ENCODE results near the gene PSMC5.
"Not testable (repeated sequence)": the region's sequence is repeated elsewhere in the genome, so short reads cannot be mapped to it uniquely, and the experiment has no call there.

Gene PSMC5

GRCh38 chr17:63848834-63849689 is 21.8 kb downstream of the PSMC5 start:
- H3K4me3 ChIP-seq (ENCODE audit: low read depth, low read length): peak overlapping the region; percentile 43
- TF ChIP-seq CTCF (IDR thresholded peaks at IDR 0.05; ENCODE audit: insufficient read depth, low read length, missing control alignments): peak; percentile 78
- no peak for DNase-seq (ENCODE audit: low read depth, low spot score)
- ChIA-PET CTCF (interaction anchor here (0.6 to 4.0 kb wide), 12 partner anchors 9 to 222 kb away, joined by 3 to 35 read pairs (median 4); no protein-coding TSS in a partner anchor), POLR2A (no interaction called here)

- DNase-seq (ENCODE audit: low read depth, low spot score): no peak
- ChIA-PET POLR2A (no interaction called here), CTCF (interaction anchor here (1.2 to 2.0 kb wide), 2 partner anchors 14 to 15 kb away, joined by 4 to 13 read pairs; no protein-coding TSS in a partner anchor)
- no peak overlapping the region for H3K4me3 ChIP-seq (ENCODE audit: low read depth, low read length)
- no peak for TF ChIP-seq CTCF (IDR thresholded peaks at IDR 0.05; ENCODE audit: insufficient read depth, low read length, missing control alignments)
These were observed 23.2 kb downstream of the PSMC5 start for GRCh38 chr17:63850401-63850800.

- ChIA-PET CTCF (interaction anchor here (1.0 to 4.6 kb wide), 2 partner anchors 13 to 25 kb away, joined by 3 to 47 read pairs; no protein-coding TSS in a partner anchor), POLR2A (no interaction called here)
- TF ChIP-seq CTCF (IDR thresholded peaks at IDR 0.05; ENCODE audit: insufficient read depth, low read length, missing control alignments): no peak
- DNase-seq (ENCODE audit: low read depth, low spot score): no peak
- H3K4me3 ChIP-seq (ENCODE audit: low read depth, low read length): no peak overlapping the region
These were observed 26.0 kb downstream of the PSMC5 start for GRCh38 chr17:63853260-63853659.

GRCh38 chr17:63854709-63855108 is 27.5 kb downstream of the PSMC5 start:
- TF ChIP-seq CTCF (IDR thresholded peaks at IDR 0.05; ENCODE audit: insufficient read depth, low read length, missing control alignments): no peak
- CTCF ChIA-PET: interaction anchor here (1.3 to 4.6 kb wide), 2 partner anchors 10 to 11 kb away, joined by 3 to 47 read pairs; no protein-coding TSS in a partner anchor
- DNase-seq (ENCODE audit: low read depth, low spot score): no peak
- POLR2A ChIA-PET: no interaction called here
- H3K4me3 ChIP-seq (ENCODE audit: low read depth, low read length): no peak overlapping the region

GRCh38 chr17:63855185-63855584 is 28.0 kb downstream of the PSMC5 start:
- TF ChIP-seq CTCF (IDR thresholded peaks at IDR 0.05; ENCODE audit: insufficient read depth, low read length, missing control alignments): no peak
- CTCF ChIA-PET: interaction anchor here (1.3 to 4.6 kb wide), 2 partner anchors 10 to 11 kb away, joined by 3 to 47 read pairs; no protein-coding TSS in a partner anchor
- DNase-seq (ENCODE audit: low read depth, low spot score): no peak
- no peak overlapping the region for H3K4me3 ChIP-seq (ENCODE audit: low read depth, low read length)
- POLR2A ChIA-PET: no interaction called here

GRCh38 chr17:63856425-63856824 is 29.2 kb downstream of the PSMC5 start:
- H3K4me3 ChIP-seq (ENCODE audit: low read depth, low read length); POLR2A ChIA-PET; DNase-seq (ENCODE audit: low read depth, low spot score): not testable (repeated sequence)
- CTCF ChIA-PET: interaction anchor here (0.9 to 4.6 kb wide), 3 partner anchors 9 to 11 kb away, joined by 3 to 47 read pairs (median 3); no protein-coding TSS in a partner anchor
